ENCODE measurements around the gene NACC2. TPM values are rescaled to one million over a fixed set of nuclear protein-coding genes. Genes with fewer than 3 reads are reported as not detected.
"Not testable (repeated sequence)": the region's sequence is repeated elsewhere in the genome, so short reads cannot be mapped to it uniquely, and the experiment has no call there.

NACC2 gene
- total and polyA plus RNA-seq, 2 experiments from 2014 or later: 3.8 to 20.8 TPM

GRCh38 chr9:136042541-136042940 lies 52.5 kb downstream of the NACC2 start:
- H3K79me2 ChIP-seq (replicated peaks; ENCODE audit: insufficient read depth): peaks cover 33% of the 10 kb centered on the region
- DNase-seq (ENCODE audit: low spot score): no peak
- H4K20me1 ChIP-seq (replicated peaks; ENCODE audit: insufficient read depth): no peaks in the 10 kb centered on the region; the same call in 1 of the 2 replicates

DNA sequence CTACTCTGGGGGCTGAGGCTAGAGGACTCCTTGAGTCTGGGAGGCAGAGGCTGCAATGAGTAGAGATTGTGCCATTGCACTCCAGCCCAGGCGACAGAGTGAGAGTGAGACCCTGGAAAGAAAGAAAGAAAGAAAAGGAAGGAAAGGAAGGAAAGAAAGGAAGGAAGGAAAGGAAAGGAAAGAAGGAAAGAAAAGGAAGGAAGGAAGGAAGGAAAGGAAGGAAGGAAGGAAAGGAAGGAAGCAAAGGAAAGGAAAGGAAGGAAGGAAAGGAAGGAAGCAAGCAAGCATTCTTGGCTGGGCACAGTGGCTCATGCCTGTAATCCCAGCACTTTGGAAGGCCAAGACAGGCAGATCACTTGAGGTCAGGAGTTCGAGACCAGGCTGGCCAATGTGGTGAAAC lies 54.2 kb downstream of the NACC2 start:
- H3K4me1 Mint-ChIP-seq; H3K27me3 ChIP-seq (ENCODE audit: insufficient read depth); H4K20me1 ChIP-seq (replicated peaks; ENCODE audit: insufficient read depth); H3K9me2 ChIP-seq (ENCODE audit: insufficient read depth); H2AFZ ChIP-seq; DNase-seq (ENCODE audit: low spot score); H3K27me3 Mint-ChIP-seq (ENCODE audit: insufficient read depth, low read depth, poor library complexity); H3K4me1 ChIP-seq (ENCODE audit: insufficient read depth); H3F3A ChIP-seq (replicated peaks; ENCODE audit: low read depth); H3K4me2 ChIP-seq; H3K36me3 ChIP-seq (ENCODE audit: insufficient read depth); H3K4me3 Mint-ChIP-seq; H3K4me3 ChIP-seq; H3K27ac ChIP-seq (ENCODE audit: low read depth); H3K27ac Mint-ChIP-seq; ATAC-seq: not testable (repeated sequence)
- Mint-ChIP-seq H3K36me3 (ENCODE audit: low read depth) (peaks cover 22% of the 10 kb centered on the region; the same call in 2 of the 3 replicates), H3K9me3 (peaks cover 15% of the 10 kb centered on the region; the same call in 2 of the 3 replicates)
- peaks cover 48% of the 10 kb centered on the region for H3K79me2 ChIP-seq (replicated peaks; ENCODE audit: insufficient read depth)

More at GRCh38 chr9:136042541-136042940, 52.5 kb downstream of the NACC2 start:
- H3K9me3 Mint-ChIP-seq: peaks cover 10% of the 10 kb centered on the region; the same call in 2 of the 3 replicates
- Histone ChIP-seq H3F3A (replicated peaks; ENCODE audit: low read depth) (no peaks in the 10 kb centered on the region), H3K4me1 (ENCODE audit: insufficient read depth) (no peaks in the 10 kb centered on the region), H3K9me2 (ENCODE audit: insufficient read depth) (no peaks in the 10 kb centered on the region), H3K36me3 (ENCODE audit: insufficient read depth) (no peaks in the 10 kb centered on the region), H3K27ac (ENCODE audit: low read depth) (no peak overlapping the region), H3K4me2 (no peak overlapping the region), H3K27me3 (ENCODE audit: insufficient read depth) (no peaks in the 10 kb centered on the region), H3K4me3 (no peak overlapping the region), H2AFZ (no peak overlapping the region)
- TF ChIP-seq, protein P1, sequence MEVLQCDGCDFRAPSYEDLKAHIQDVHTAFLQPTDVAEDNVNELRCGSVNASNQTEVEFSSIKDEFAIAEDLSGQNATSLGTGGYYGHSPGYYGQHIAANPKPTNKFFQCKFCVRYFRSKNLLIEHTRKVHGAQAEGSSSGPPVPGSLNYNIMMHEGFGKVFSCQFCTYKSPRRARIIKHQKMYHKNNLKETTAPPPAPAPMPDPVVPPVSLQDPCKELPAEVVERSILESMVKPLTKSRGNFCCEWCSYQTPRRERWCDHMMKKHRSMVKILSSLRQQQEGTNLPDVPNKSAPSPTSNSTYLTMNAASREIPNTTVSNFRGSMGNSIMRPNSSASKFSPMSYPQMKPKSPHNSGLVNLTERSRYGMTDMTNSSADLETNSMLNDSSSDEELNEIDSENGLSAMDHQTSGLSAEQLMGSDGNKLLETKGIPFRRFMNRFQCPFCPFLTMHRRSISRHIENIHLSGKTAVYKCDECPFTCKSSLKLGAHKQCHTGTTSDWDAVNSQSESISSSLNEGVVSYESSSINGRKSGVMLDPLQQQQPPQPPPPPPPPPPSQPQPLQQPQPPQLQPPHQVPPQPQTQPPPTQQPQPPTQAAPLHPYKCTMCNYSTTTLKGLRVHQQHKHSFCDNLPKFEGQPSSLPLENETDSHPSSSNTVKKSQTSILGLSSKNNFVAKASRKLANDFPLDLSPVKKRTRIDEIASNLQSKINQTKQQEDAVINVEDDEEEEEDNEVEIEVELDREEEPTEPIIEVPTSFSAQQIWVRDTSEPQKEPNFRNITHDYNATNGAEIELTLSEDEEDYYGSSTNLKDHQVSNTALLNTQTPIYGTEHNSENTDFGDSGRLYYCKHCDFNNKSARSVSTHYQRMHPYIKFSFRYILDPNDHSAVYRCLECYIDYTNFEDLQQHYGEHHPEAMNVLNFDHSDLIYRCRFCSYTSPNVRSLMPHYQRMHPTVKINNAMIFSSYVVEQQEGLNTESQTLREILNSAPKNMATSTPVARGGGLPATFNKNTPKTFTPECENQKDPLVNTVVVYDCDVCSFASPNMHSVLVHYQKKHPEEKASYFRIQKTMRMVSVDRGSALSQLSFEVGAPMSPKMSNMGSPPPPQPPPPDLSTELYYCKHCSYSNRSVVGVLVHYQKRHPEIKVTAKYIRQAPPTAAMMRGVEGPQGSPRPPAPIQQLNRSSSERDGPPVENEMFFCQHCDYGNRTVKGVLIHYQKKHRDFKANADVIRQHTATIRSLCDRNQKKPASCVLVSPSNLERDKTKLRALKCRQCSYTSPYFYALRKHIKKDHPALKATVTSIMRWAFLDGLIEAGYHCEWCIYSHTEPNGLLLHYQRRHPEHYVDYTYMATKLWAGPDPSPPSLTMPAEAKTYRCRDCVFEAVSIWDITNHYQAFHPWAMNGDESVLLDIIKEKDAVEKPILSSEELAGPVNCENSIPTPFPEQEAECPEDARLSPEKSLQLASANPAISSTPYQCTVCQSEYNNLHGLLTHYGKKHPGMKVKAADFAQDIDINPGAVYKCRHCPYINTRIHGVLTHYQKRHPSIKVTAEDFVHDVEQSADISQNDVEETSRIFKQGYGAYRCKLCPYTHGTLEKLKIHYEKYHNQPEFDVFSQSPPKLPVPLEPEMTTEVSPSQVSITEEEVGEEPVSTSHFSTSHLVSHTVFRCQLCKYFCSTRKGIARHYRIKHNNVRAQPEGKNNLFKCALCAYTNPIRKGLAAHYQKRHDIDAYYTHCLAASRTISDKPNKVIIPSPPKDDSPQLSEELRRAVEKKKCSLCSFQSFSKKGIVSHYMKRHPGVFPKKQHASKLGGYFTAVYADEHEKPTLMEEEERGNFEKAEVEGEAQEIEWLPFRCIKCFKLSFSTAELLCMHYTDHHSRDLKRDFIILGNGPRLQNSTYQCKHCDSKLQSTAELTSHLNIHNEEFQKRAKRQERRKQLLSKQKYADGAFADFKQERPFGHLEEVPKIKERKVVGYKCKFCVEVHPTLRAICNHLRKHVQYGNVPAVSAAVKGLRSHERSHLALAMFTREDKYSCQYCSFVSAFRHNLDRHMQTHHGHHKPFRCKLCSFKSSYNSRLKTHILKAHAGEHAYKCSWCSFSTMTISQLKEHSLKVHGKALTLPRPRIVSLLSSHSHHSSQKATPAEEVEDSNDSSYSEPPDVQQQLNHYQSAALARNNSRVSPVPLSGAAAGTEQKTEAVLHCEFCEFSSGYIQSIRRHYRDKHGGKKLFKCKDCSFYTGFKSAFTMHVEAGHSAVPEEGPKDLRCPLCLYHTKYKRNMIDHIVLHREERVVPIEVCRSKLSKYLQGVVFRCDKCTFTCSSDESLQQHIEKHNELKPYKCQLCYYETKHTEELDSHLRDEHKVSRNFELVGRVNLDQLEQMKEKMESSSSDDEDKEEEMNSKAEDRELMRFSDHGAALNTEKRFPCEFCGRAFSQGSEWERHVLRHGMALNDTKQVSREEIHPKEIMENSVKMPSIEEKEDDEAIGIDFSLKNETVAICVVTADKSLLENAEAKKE (CRISPR knock-in tag; IDR thresholded peaks at IDR 0.05): no peak
- no peak for ATAC-seq
- no peak overlapping the region for H3K27ac Mint-ChIP-seq
- no peak overlapping the region for H3K4me3 Mint-ChIP-seq
- H3K36me3 Mint-ChIP-seq (ENCODE audit: low read depth): peaks cover 13% of the 10 kb centered on the region; the same call in 2 of the 3 replicates
- H3K4me1 Mint-ChIP-seq: peaks cover 4% of the 10 kb centered on the region; the same call in 1 of the 3 replicates
- H3K27me3 Mint-ChIP-seq (ENCODE audit: insufficient read depth, low read depth, poor library complexity): no peaks in the 10 kb centered on the region
